ENCODE data around the gene PHEX.

PHEX gene

DNA sequence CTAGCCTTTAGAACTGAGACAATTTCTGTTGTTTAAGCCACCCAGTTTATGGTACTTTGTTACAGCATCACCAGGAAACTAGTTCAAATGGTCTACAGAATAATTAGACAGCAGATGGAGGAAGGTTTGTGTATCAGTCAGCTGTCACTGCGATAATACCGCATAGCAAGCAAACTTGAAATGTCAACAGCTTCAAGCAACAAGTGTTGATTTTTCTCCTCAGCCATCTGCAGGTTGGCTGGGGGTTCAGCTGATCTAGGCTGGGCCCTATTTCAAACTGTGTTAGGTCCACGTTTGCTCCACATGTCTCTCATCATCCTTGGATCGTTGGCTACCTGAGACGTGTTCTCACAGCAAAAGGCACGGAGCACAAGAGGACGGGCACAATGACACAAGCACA is 19.2 kb upstream of the PHEX start:
- no peak for DNase-seq
- no peaks in the 10 kb centered on the region for H3K36me3 ChIP-seq
- no peak overlapping the region for H3K27ac ChIP-seq
- H3K4me3 ChIP-seq, result no peak overlapping the region
- TF ChIP-seq, protein P1, sequence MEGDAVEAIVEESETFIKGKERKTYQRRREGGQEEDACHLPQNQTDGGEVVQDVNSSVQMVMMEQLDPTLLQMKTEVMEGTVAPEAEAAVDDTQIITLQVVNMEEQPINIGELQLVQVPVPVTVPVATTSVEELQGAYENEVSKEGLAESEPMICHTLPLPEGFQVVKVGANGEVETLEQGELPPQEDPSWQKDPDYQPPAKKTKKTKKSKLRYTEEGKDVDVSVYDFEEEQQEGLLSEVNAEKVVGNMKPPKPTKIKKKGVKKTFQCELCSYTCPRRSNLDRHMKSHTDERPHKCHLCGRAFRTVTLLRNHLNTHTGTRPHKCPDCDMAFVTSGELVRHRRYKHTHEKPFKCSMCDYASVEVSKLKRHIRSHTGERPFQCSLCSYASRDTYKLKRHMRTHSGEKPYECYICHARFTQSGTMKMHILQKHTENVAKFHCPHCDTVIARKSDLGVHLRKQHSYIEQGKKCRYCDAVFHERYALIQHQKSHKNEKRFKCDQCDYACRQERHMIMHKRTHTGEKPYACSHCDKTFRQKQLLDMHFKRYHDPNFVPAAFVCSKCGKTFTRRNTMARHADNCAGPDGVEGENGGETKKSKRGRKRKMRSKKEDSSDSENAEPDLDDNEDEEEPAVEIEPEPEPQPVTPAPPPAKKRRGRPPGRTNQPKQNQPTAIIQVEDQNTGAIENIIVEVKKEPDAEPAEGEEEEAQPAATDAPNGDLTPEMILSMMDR (IDR thresholded peaks at IDR 0.05), result no peak
- no peaks in the 10 kb centered on the region for H3K27me3 ChIP-seq
- H3K9me3 ChIP-seq, result no peaks in the 10 kb centered on the region
- H3K4me1 ChIP-seq, result no peaks in the 10 kb centered on the region
- intact Hi-C loops (cut with DNase I; ENCODE audit: low total_unique reads), result no loop called here

DNA sequence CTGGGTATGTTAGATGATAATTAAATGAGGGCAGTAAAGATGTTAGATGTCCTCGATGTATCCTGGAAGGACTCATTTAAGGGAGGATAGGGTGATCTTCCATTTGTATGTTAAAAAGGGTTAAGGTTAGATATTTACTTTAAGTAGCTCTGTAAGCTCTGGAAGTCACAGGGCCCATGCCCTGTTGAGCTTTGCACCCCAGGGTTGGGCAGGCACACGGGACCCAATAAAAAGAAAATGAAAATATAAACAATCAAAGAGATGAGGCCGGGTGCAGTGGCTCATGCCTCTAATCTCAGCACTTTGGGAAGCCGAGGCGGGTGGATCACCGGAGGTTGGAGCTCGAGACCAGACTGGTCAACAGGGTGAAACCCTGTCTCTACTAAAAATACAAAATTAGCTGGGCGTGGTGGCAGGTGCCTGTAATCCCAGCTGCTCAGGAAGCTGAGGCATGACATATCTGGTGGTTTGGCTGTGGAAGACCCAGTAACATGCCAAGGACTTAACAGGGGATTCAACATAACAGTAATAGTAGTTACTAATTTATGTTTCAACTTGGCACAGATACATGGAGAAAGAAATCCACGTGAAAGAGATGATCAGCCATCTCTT is 16.9 kb upstream of the PHEX start:
- TF ChIP-seq, protein P1 (IDR thresholded peaks at IDR 0.05), result no peak
- Histone ChIP-seq H3K9me3 (no peaks in the 10 kb centered on the region), H3K36me3 (no peaks in the 10 kb centered on the region), H3K27me3 (no peaks in the 10 kb centered on the region), H3K27ac (no peak overlapping the region), H3K4me3 (no peak overlapping the region), H3K4me1 (no peaks in the 10 kb centered on the region)
- intact Hi-C loops (cut with DNase I; ENCODE audit: low total_unique reads), result no loop called here
- no peak for DNase-seq

DNA sequence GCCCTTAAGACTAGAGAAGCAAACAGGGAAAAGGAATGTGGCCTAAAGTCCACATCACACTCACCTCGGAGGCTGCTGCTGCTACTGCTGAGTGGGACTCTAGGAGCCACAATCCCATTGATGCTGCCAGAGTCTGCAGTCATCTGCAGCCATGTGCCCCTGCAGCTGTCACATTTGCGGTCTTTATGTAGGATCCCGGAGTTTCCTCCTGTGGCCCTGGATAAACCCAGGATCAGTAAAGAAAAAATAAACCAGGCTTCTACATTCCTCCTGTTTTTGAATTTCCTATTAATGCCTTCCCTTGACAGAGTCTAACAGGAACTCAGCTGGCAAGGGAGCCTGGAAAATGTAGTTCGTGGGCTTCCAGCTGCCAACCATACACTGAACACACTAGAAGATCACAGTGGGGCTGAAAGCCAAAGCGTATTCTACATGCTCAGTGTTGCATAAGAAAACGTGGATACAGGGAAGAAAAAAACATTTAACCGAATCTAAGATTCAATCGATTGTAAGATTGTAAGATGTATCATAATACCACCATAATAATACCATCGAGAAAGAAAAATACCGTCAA is 10.3 kb upstream of the PHEX start:
- Histone ChIP-seq H3K36me3 (no peaks in the 10 kb centered on the region), H3K4me1 (no peaks in the 10 kb centered on the region), H3K9me3 (no peaks in the 10 kb centered on the region), H3K27me3 (no peaks in the 10 kb centered on the region), H3K4me3 (no peak overlapping the region), H3K27ac (no peak overlapping the region)
- intact Hi-C loops (cut with DNase I; ENCODE audit: low total_unique reads), result no loop called here
- no peak for DNase-seq
- TF ChIP-seq, protein P1 (IDR thresholded peaks at IDR 0.05), result no peak

DNA sequence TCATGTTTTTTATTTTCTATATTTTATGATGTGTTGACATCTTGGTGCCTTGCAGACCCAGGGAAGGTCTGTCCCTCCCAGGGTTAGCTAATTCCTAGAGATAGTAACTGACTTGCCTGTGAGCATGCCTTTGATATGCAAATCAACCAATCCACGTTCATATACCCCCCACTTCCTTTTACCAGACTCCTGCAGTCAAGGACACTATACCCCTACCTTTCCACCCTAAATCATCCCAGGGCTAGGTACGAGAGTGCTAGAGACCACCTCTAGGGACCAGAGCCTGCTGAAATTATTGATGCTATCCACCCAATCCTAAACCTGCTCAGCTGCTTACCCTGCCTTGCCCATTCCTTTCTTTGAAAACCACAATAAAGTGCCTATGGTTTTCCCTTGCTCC is 7.5 kb upstream of the PHEX start:
- DNase-seq, result no peak
- TF ChIP-seq, protein P1 (IDR thresholded peaks at IDR 0.05), result no peak
- Histone ChIP-seq H3K9me3 (no peaks in the 10 kb centered on the region), H3K36me3 (no peaks in the 10 kb centered on the region), H3K27ac (no peak overlapping the region), H3K4me1 (no peaks in the 10 kb centered on the region), H3K4me3 (no peak overlapping the region), H3K27me3 (no peaks in the 10 kb centered on the region)
- intact Hi-C loops (cut with DNase I; ENCODE audit: low total_unique reads), result no loop called here

DNA sequence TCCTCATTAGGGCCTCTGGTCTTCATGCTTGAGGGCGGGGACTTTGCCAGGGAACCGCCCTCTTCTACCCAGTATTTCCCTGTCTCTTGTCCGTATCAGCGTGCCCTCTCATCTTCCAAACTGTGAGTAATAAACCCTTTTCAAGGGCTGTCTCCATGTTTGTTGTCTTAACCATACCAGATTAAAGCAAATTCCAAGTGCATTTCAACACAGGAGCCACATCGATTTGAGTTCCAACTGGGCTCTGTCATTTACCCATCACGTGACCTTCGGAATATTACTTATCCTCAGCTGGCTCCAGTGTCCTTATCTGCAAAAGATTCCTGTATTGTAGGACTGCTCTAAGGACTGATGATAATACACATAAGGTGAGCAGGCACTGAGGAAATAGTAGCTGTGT is 6.4 kb upstream of the PHEX start:
- Histone ChIP-seq H3K4me3 (no peak overlapping the region), H3K4me1 (no peaks in the 10 kb centered on the region), H3K36me3 (no peaks in the 10 kb centered on the region), H3K27ac (no peak overlapping the region), H3K27me3 (no peaks in the 10 kb centered on the region), H3K9me3 (no peaks in the 10 kb centered on the region)
- DNase-seq, result no peak
- TF ChIP-seq, protein P1 (IDR thresholded peaks at IDR 0.05), result no peak
- intact Hi-C loops (cut with DNase I; ENCODE audit: low total_unique reads), result no loop called here
